ENCODE data around the gene ZNF239. TPM values are rescaled to one million over a fixed set of nuclear protein-coding genes. Genes with fewer than 3 reads are reported as not detected.

The ZNF239 gene
- 1 to 10 TPM in 3 of 6 experiments, under 1 TPM in 3; 0.56 to 1.7 (median 0.97) TPM for total RNA-seq
- long read RNA-seq: 0 reads

DNA sequence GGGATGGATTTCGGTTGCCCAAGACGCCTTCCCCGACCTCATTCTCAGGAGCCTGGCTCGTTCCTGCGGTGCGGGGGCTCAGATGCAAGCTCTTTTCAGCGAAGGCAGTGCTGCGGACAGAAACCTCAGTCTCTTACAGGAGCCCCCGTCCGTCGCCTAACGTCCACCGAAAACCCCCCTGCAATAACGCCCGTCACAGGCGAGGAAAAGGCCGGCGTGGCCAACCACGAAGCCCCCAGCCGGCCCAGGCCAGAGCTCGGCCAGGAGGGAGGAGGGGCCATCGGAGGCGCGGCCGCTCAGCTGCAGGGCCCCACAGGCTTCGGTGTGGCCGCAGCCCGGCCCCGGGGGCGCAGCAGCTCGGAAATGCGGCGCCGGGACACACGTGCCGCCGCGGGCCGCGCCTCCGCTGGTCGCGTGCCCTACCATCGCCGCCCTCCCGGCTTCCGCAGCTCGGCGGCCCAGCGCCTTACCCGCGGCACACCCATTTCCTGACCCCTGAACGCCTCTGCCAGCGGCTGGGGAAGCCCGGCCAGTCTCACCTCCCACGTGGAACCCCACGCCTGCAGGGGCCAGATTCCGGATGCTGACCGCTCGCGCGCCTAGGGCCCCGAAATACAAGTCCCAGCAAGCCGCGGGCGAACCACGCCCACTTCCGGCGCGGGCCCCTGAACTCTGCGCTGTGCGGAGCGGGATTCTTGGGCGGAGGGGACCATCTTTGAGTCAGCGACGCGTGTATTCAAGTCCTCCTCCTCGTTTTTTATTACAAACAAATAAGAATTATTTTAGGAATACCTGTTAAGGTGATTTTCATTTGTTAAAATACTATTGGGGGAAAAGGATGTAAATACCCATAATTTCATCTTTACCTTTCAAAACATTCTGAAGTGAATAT lies at the start of gene ZNF239:
ZNF239 (minus strand) TSS at position 616 of the 892 bp plus-strand sequence. CDS start 16,537 bp downstream, outside the sequence.
- 2% methylated on average over 23 of the region's 78 CpGs for WGBS (ENCODE audit: insufficient coverage, low coverage, low lambda C conversion rate, missing lambda C conversion rate)
- Histone ChIP-seq H3K27me3 (no peaks in the 10 kb centered on the region), H3K27ac (peak within 1 kb of the TSS in 1 of 3 donors; percentile 11), H3K9me3 (no peaks in the 10 kb centered on the region), H3K4me1 (no peaks in the 10 kb centered on the region), H3K36me3 (no peaks in the 10 kb centered on the region), H3K4me3 (peak within 1 kb of the TSS; percentile 49 to 66 (median 63))
- peak; percentile 96 to 99 (median 97) for ATAC-seq
- TF ChIP-seq POLR2A (IDR thresholded peaks at IDR 0.05): peak; percentile 24
- TF ChIP-seq, protein P1, sequence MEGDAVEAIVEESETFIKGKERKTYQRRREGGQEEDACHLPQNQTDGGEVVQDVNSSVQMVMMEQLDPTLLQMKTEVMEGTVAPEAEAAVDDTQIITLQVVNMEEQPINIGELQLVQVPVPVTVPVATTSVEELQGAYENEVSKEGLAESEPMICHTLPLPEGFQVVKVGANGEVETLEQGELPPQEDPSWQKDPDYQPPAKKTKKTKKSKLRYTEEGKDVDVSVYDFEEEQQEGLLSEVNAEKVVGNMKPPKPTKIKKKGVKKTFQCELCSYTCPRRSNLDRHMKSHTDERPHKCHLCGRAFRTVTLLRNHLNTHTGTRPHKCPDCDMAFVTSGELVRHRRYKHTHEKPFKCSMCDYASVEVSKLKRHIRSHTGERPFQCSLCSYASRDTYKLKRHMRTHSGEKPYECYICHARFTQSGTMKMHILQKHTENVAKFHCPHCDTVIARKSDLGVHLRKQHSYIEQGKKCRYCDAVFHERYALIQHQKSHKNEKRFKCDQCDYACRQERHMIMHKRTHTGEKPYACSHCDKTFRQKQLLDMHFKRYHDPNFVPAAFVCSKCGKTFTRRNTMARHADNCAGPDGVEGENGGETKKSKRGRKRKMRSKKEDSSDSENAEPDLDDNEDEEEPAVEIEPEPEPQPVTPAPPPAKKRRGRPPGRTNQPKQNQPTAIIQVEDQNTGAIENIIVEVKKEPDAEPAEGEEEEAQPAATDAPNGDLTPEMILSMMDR (IDR thresholded peaks at IDR 0.05): no peak
- DNase-seq: peak; percentile 81 to 88 (median 87)
- intact Hi-C loops (cut with DNase I): no loop called here

- H3K4me3 ChIP-seq: peak overlapping the region; percentile 4 to 11 (median 5)
- no peaks in the 10 kb centered on the region for H3K4me1 ChIP-seq
- no peaks in the 10 kb centered on the region for H3K27me3 ChIP-seq
- H3K27ac ChIP-seq: no peak overlapping the region
- WGBS (ENCODE audit: insufficient coverage, low coverage, low lambda C conversion rate, missing lambda C conversion rate): 45% methylated on average over 3 of the region's 3 CpGs
- no peak for DNase-seq
- no peaks in the 10 kb centered on the region for H3K9me3 ChIP-seq
- TF ChIP-seq, protein P1 (IDR thresholded peaks at IDR 0.05): no peak
- TF ChIP-seq POLR2A (IDR thresholded peaks at IDR 0.05): no peak
- ATAC-seq: peak; percentile 74 to 91 (median 76)
- intact Hi-C loops (cut with DNase I): no loop called here
- no peaks in the 10 kb centered on the region for H3K36me3 ChIP-seq
These were observed 48.9 kb upstream of the ZNF239 start for GRCh38 chr10:43623351-43623750.

DNA sequence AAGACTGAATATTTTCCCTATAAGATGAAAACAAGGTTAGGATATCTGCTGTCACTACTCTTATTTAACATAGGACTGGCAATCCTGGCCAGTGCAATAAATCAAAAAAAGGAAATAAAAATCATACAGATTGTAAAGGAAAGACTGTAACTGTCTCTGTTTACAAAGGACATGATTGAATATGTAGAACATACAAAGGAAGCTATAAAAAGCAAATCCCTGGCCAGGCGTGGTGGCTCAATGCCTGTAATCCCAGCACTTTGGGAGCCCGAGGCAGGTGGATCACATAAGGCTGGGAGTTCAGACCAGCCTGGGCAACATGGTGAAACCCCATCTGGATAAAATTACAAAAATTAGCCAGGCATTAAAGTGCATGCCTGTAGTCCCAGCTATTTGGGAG lies 47.6 kb upstream of the ZNF239 start:
- H3K27ac ChIP-seq: no peak overlapping the region
- intact Hi-C loops (cut with DNase I): no loop called here
- no peak for ATAC-seq
- DNase-seq: no peak
- no peak overlapping the region for H3K4me3 ChIP-seq
- H3K4me1 ChIP-seq: no peaks in the 10 kb centered on the region
- 82% methylated on average over 2 of the region's 2 CpGs for WGBS (ENCODE audit: insufficient coverage, low coverage, low lambda C conversion rate, missing lambda C conversion rate)
- H3K9me3 ChIP-seq: peaks cover 0 to 10% (median 4%) of the 10 kb centered on the region in 4 donors
- no peaks in the 10 kb centered on the region for H3K36me3 ChIP-seq
- H3K27me3 ChIP-seq: no peaks in the 10 kb centered on the region
- TF ChIP-seq, protein P1 (IDR thresholded peaks at IDR 0.05): no peak
- TF ChIP-seq POLR2A (IDR thresholded peaks at IDR 0.05): no peak

- Histone ChIP-seq H3K4me1 (no peaks in the 10 kb centered on the region), H3K27me3 (no peaks in the 10 kb centered on the region), H3K36me3 (peaks cover 0 to 7% (median 2%) of the 10 kb centered on the region in 4 donors), H3K27ac (no peak overlapping the region), H3K4me3 (no peak overlapping the region), H3K9me3 (peaks cover 0 to 27% (median 8%) of the 10 kb centered on the region in 4 donors)
- intact Hi-C loops (cut with DNase I): no loop called here
- WGBS (ENCODE audit: insufficient coverage, low coverage, low lambda C conversion rate, missing lambda C conversion rate): 89% methylated on average over 2 of the region's 2 CpGs
- no peak for ATAC-seq
- TF ChIP-seq, protein P1 (IDR thresholded peaks at IDR 0.05): no peak
- TF ChIP-seq POLR2A (IDR thresholded peaks at IDR 0.05): no peak
- DNase-seq: no peak
These were observed 45.0 kb upstream of the ZNF239 start for GRCh38 chr10:43619368-43619767.
